GM19023 (cell line): ENCODE measurements around the gene CPNE9.
A peak's percentile ranks its signal among the peaks of the same experiment; 100 is the strongest.

Experiments
- ATAC-seq: cut with Tn5 transposase; IDR thresholded peaks from one replicate; pipeline ENCODE4 v1.9.1; 2021; ENCODE audit warnings: mild to moderate bottlenecking, moderate library complexity; ENCODE audit not compliant: unreplicated experiment

Gene CPNE9

GRCh38 chr3:9744162-9744561 is 40.5 kb downstream of the CPNE9 start:
- ATAC-seq, result no peak

- no peak for ATAC-seq
These were observed 41.9 kb downstream of the CPNE9 start for GRCh38 chr3:9745521-9745920.

- no peak for ATAC-seq
These were observed 42.7 kb downstream of the CPNE9 start for GRCh38 chr3:9746330-9746729.

- no peak for ATAC-seq
These were observed 43.6 kb downstream of the CPNE9 start for GRCh38 chr3:9747267-9747666.

- ATAC-seq, result no peak
These were observed 44.4 kb downstream of the CPNE9 start for GRCh38 chr3:9748031-9748430.

- ATAC-seq, result no peak
These were observed 45.6 kb downstream of the CPNE9 start for GRCh38 chr3:9749296-9749644.

GRCh38 chr3:9749645-9750555 is 46.3 kb downstream of the CPNE9 start, which contains the start of gene OGG1:
Gene OGG1, plus strand, starts transcription at chr3:9749952. Its CDS starts 335 bp downstream, at chr3:9750287.
- peak; percentile 94 for ATAC-seq

- ATAC-seq, result no peak
These were observed 47.2 kb downstream of the CPNE9 start for GRCh38 chr3:9750556-9751411.

GRCh38 chr3:9754678-9755077 is 51.0 kb downstream of the CPNE9 start:
- ATAC-seq, result no peak

- ATAC-seq, result no peak
These were observed 53.8 kb downstream of the CPNE9 start for GRCh38 chr3:9757427-9757826.

- ATAC-seq, result no peak
These were observed 57.3 kb downstream of the CPNE9 start for GRCh38 chr3:9760779-9761505.

GRCh38 chr3:9761919-9762318 is 58.3 kb downstream of the CPNE9 start:
- ATAC-seq, result no peak

- no peak for ATAC-seq
These were observed 59.2 kb downstream of the CPNE9 start for GRCh38 chr3:9762871-9763270.

GRCh38 chr3:9765865-9766264 is 62.2 kb downstream of the CPNE9 start:
- no peak for ATAC-seq

- no peak for ATAC-seq
These were observed 63.8 kb downstream of the CPNE9 start for GRCh38 chr3:9767418-9767817.

GRCh38 chr3:9768141-9768775 is 64.6 kb downstream of the CPNE9 start:
- no peak for ATAC-seq

- ATAC-seq, result no peak
These were observed 65.4 kb downstream of the CPNE9 start for GRCh38 chr3:9769012-9769411.

- peak; percentile 72 for ATAC-seq
These were observed 66.0 kb downstream of the CPNE9 start, which contains the start of gene CAMK1 for GRCh38 chr3:9769426-9770275. Gene CAMK1, minus strand, starts transcription at chr3:9769947. Its CDS starts 2,198 bp downstream, at chr3:9767749.

GRCh38 chr3:9770276-9770812 is 66.7 kb downstream of the CPNE9 start:
- no peak for ATAC-seq
